PFSK-1 (cell line): Measurements from ENCODE around the gene ADAMTS2.

Experiments
- FOXP2 ChIP-seq: optimal IDR thresholded peaks from 2 replicates; pipeline ENCODE3; 2011; ENCODE audit warnings: borderline replicate concordance, control low read depth, inconsistent platforms; ENCODE audit not compliant: insufficient read depth; ENCODE audit errors: extremely low read length, extremely low read depth
- POLR2AphosphoS5 ChIP-seq: IDR thresholded peaks from 2 replicates; pipeline ENCODE4 v1.6.1; 2012; ENCODE audit warnings: low read depth, mild to moderate bottlenecking, control low read depth, low read length, moderate library complexity
- REST ChIP-seq, 2 experiments: IDR thresholded peaks; 2 replicates each; pipeline versions ENCODE4 v1.6.1 to v1.8.0; 2011 to 2012; ENCODE audit warnings: low read depth in 2 of 2, low read length in 2 of 2, control low read depth in 1 of 2, inconsistent platforms in 1 of 2, mild to moderate bottlenecking in 1 of 2, moderate library complexity in 1 of 2; ENCODE audit not compliant: insufficient read depth in 1 of 2
- SIN3A ChIP-seq: IDR thresholded peaks from 2 replicates; pipeline ENCODE4 v1.6.1; 2012; ENCODE audit warnings: mild to moderate bottlenecking, low read length, moderate library complexity, borderline replicate concordance; ENCODE audit not compliant: insufficient read depth
- TAF1 ChIP-seq: IDR thresholded peaks from 2 replicates; pipeline ENCODE4 v1.6.1; 2012; ENCODE audit warnings: low read length, control low read depth, borderline replicate concordance; ENCODE audit not compliant: insufficient read depth

ADAMTS2 gene

GRCh38 chr5:179141867-179142266 is 203.4 kb downstream of the ADAMTS2 start:
- TF ChIP-seq TAF1 (no peak), REST (IDR thresholded peaks at IDR 0.05; ENCODE audit: insufficient read depth in 1 of 2, low read depth in 2 of 2, low read length in 2 of 2) (no peak), POLR2AphosphoS5 (no peak)

DNA sequence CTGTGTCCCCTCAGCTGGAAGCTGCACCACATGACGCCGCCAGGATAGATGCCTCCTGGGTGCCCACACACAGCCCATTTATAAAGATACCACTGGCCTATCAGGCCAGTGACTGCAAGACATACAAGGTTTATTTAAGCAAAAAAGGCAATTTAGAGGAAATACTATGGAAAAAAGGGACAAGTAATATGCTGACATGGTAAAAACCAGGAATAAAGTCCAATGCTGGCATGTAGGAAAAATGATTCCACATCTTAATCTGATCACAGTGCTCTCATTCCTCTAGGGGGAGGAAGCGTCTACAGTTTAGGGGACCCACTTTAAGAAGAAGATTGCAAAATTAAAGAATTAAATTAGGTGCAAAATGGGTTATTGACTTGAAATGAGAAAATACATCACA is 205.0 kb downstream of the ADAMTS2 start:
- TF ChIP-seq FOXP2 (no peak), TAF1 (no peak), REST (IDR thresholded peaks at IDR 0.05; ENCODE audit: insufficient read depth in 1 of 2, low read depth in 2 of 2, low read length in 2 of 2) (no peak), SIN3A (no peak), POLR2AphosphoS5 (no peak)

GRCh38 chr5:179139936-179140235 is 205.4 kb downstream of the ADAMTS2 start:
- no peak for TF ChIP-seq REST (IDR thresholded peaks at IDR 0.05; ENCODE audit: insufficient read depth in 1 of 2, low read depth in 2 of 2, low read length in 2 of 2)

GRCh38 chr5:179139111-179139935 is 205.9 kb downstream of the ADAMTS2 start:
- TF ChIP-seq FOXP2 (no peak), POLR2AphosphoS5 (no peak), REST (IDR thresholded peaks at IDR 0.05; ENCODE audit: insufficient read depth in 1 of 2, low read depth in 2 of 2, low read length in 2 of 2) (no peak), SIN3A (no peak), TAF1 (no peak)

- TF ChIP-seq POLR2AphosphoS5 (no peak), REST (IDR thresholded peaks at IDR 0.05; ENCODE audit: insufficient read depth in 1 of 2, low read depth in 2 of 2, low read length in 2 of 2) (no peak), TAF1 (no peak), SIN3A (no peak), FOXP2 (no peak)
Observed at GRCh38 chr5:179138568-179138925, 206.7 kb downstream of the ADAMTS2 start.
